CD1c-positive myeloid dendritic cell (primary cell): ENCODE results near the gene PLPPR5.

Experiments
- DNase-seq: peaks from one replicate; pipeline ENCODE4 v3.0.0-alpha.2; 2016; ENCODE audit errors: extremely low spot score

PLPPR5 gene

DNA sequence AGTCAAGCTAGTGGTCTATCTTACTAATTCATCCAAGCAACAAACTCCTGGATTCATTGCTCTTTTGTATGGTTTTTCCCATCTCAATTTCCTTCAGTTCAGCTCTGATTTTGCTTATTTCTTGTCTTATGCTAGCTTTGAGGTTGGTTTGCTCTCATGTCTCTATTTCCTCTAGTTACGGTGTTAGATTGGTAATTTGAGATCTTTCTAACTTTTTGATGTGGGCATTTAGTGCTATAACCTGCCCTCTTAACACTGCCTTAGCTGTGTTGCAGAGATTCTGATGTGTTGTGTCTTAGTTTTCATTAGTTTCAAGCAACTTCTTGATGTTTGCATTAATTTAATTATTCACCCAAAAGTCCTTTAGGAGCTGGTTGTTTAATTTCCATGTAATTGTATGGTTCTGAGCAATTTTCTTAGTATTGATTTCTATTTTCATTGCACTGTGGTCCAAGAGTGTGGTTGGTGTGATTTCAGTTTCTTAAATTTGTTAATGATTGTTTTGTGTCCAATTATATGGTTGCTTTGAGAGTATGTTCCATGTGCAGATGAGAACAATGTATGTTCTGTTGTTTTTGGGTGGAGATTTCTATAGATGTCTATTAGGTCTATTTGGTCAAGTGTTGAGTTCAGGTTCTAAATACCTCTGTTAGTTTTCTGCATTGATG lies 154.6 kb downstream of the PLPPR5 start:
- DNase-seq = no peak

DNA sequence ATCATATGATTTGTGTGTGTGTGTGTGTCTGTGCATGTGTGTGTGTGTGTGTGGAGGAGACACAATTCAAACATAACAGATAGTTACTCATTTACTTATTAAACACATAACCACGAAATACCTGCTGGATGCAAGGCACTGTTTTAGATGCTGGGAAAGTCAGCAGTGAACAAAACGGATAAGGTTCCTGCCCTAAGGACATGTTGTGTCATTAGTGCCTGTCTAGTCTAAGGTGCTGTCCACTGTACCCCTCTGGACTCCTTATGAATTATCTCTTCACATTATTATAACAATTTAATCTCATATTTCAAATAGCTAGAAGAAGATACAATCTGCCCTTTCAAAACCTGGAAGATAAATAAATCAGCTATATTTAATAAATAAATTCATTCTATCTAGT lies 162.4 kb downstream of the PLPPR5 start:
- DNase-seq = no peak
